ENCODE data around the gene MAEA.

- TF ChIP-seq SP2 (IDR thresholded peaks at IDR 0.05; ENCODE audit: low read length) (no peak), EZH2 (IDR thresholded peaks at IDR 0.05; ENCODE audit: low read depth, low read length, severe bottlenecking) (no peak), HDAC2 (IDR thresholded peaks at IDR 0.05; ENCODE audit: borderline replicate concordance in 1 of 2, low read depth in 2 of 2, low read length in 2 of 2) (no peak), POLR2A (IDR thresholded peaks at IDR 0.05; ENCODE audit: control extremely low read depth in 1 of 2, low read depth in 2 of 2, low read length in 2 of 2) (no peak), ZNF274 (IDR thresholded peaks at IDR 0.05; ENCODE audit: borderline replicate concordance, extremely low read depth, low read length) (no peak), KDM1A (IDR thresholded peaks at IDR 0.05; ENCODE audit: borderline replicate concordance, low read length) (no peak), ASH2L (IDR thresholded peaks at IDR 0.05; ENCODE audit: low read length) (no peak), RAD21 (IDR thresholded peaks at IDR 0.05 in 1 of 2, conservative IDR thresholded peaks at IDR 0.05 in 1 of 2; ENCODE audit: low read depth in 2 of 2, low read length in 2 of 2) (no peak), GABPA (IDR thresholded peaks at IDR 0.05; ENCODE audit: borderline replicate concordance, insufficient read depth, low read length) (no peak), TAF1 (IDR thresholded peaks at IDR 0.05; ENCODE audit: low read depth, low read length) (no peak), MAX (IDR thresholded peaks at IDR 0.05) (no peak), SIN3A (conservative IDR thresholded peaks at IDR 0.05 in 1 of 2, IDR thresholded peaks at IDR 0.05 in 1 of 2; ENCODE audit: low read depth in 1 of 2, low read length in 2 of 2) (no peak)
- TF ChIP-seq, protein P1, sequence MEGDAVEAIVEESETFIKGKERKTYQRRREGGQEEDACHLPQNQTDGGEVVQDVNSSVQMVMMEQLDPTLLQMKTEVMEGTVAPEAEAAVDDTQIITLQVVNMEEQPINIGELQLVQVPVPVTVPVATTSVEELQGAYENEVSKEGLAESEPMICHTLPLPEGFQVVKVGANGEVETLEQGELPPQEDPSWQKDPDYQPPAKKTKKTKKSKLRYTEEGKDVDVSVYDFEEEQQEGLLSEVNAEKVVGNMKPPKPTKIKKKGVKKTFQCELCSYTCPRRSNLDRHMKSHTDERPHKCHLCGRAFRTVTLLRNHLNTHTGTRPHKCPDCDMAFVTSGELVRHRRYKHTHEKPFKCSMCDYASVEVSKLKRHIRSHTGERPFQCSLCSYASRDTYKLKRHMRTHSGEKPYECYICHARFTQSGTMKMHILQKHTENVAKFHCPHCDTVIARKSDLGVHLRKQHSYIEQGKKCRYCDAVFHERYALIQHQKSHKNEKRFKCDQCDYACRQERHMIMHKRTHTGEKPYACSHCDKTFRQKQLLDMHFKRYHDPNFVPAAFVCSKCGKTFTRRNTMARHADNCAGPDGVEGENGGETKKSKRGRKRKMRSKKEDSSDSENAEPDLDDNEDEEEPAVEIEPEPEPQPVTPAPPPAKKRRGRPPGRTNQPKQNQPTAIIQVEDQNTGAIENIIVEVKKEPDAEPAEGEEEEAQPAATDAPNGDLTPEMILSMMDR (IDR thresholded peaks at IDR 0.05; ENCODE audit: control extremely low read depth in 1 of 3, insufficient read depth in 1 of 3, low read depth in 1 of 3, low read length in 3 of 3), result no peak
These were observed 42.1 kb downstream of the MAEA start for GRCh38 chr4:1331591-1332353.

All from H1 (cell line).